ENCODE measurements around the gene NAGS. TPM values are rescaled to one million over a fixed set of nuclear protein-coding genes. Genes with fewer than 3 reads are reported as not detected.
A peak's percentile ranks its signal among the peaks of the same experiment; 100 is the strongest.

Gene NAGS
- total and polyA plus RNA-seq, 4 experiments from 2014 or later: 0.45 to 3.2 (median 2.2) TPM

- Histone ChIP-seq H3K4me3 (ENCODE audit: low read length in 2 of 2) (no peak overlapping the region), H3K9me3 (ENCODE audit: control insufficient read depth in 1 of 2, low read length in 2 of 2) (no peaks in the 10 kb centered on the region), H3K36me3 (ENCODE audit: insufficient read depth, low read length) (no peaks in the 10 kb centered on the region), H3K27me3 (ENCODE audit: insufficient read depth, low read length) (no peaks in the 10 kb centered on the region), H3K27ac (ENCODE audit: low read depth, low read length) (no peak overlapping the region), H3K4me1 (ENCODE audit: insufficient read depth, low read length) (peaks cover 19% of the 10 kb centered on the region)
- DNase-seq: no peak
- H3K27me3 Mint-ChIP-seq: peaks cover 0 to 1% of the 10 kb centered on the region in 2 donors
- peaks cover 0 to 15% (median 10%) of the 10 kb centered on the region in 4 donors for H3K4me1 Mint-ChIP-seq
- no peak overlapping the region for H3K27ac Mint-ChIP-seq
- no peaks in the 10 kb centered on the region for H3K9me3 Mint-ChIP-seq
- no peak overlapping the region for H3K4me3 Mint-ChIP-seq
- intact Hi-C loops (cut with micrococcal nuclease): no loop called here
- ChIA-PET POLR2A (ENCODE audit: partially characterized antibody) (no interaction called here), CTCF (ENCODE audit: partially characterized antibody) (interaction anchor here (1.1 kb wide), 2 partner anchors 8 to 21 kb away, joined by 3 read pairs; no protein-coding TSS in a partner anchor)
- H3K36me3 Mint-ChIP-seq: peaks cover 0 to 2% of the 10 kb centered on the region in 2 donors
Observed at GRCh38 chr17:44002141-44002848, 2.1 kb upstream of the NAGS start.

- POLR2A ChIA-PET (ENCODE audit: partially characterized antibody): interaction anchor here (1.5 to 1.7 kb wide), 2 partner anchors 8 to 27 kb away, joined by 3 to 4 read pairs; no protein-coding TSS in a partner anchor
- H3K4me3 ChIP-seq (ENCODE audit: low read length in 2 of 2): peak overlapping the region in 1 of 2 donors; percentile 41
- H3K27ac ChIP-seq (ENCODE audit: low read depth, low read length): no peak overlapping the region
- Mint-ChIP-seq H3K27me3 (peaks cover 0 to 1% of the 10 kb centered on the region in 2 donors), H3K4me1 (peaks cover 8 to 34% (median 21%) of the 10 kb centered on the region in 4 donors), H3K4me3 (peak overlapping the region; percentile 52 to 88 (median 66)), H3K27ac (peak overlapping the region in 2 of 7 donors; percentile 18 to 19), H3K36me3 (peaks cover 5 to 7% of the 10 kb centered on the region in 2 donors), H3K9me3 (no peaks in the 10 kb centered on the region)
- peak in 3 of 5 donors; percentile 32 to 44 (median 37) for DNase-seq
- H3K4me1 ChIP-seq (ENCODE audit: insufficient read depth, low read length): peaks cover 39% of the 10 kb centered on the region
- H3K27me3 ChIP-seq (ENCODE audit: insufficient read depth, low read length): no peaks in the 10 kb centered on the region
- CTCF ChIA-PET (ENCODE audit: partially characterized antibody): interaction anchor here (1.4 kb wide), 1 partner anchor 9 kb away, joined by 4 read pairs; no protein-coding TSS in a partner anchor
- no peaks in the 10 kb centered on the region for H3K36me3 ChIP-seq (ENCODE audit: insufficient read depth, low read length)
- intact Hi-C loops (cut with micrococcal nuclease): loop anchor here (5.0 kb wide), 1 partner anchor 212 kb away; the partner anchor contains the start of gene UBTF
- H3K9me3 ChIP-seq (ENCODE audit: control insufficient read depth in 1 of 2, low read length in 2 of 2): no peaks in the 10 kb centered on the region
Observed at GRCh38 chr17:44004761-44005526, 522 bp downstream of the NAGS start.

GRCh38 chr17:44005527-44006271, 1.3 kb downstream of the NAGS start:
- ChIA-PET POLR2A (ENCODE audit: partially characterized antibody) (interaction anchor here (0.6 to 1.7 kb wide), 5 partner anchors 9 to 118 kb away, joined by 3 to 6 read pairs (median 3); partner anchors contain the start of genes HDAC5 and TMEM101), CTCF (ENCODE audit: partially characterized antibody) (interaction anchor here (1.4 kb wide), 1 partner anchor 10 kb away, joined by 4 read pairs; no protein-coding TSS in a partner anchor)
- Histone ChIP-seq H3K9me3 (ENCODE audit: control insufficient read depth in 1 of 2, low read length in 2 of 2) (no peaks in the 10 kb centered on the region), H3K4me3 (ENCODE audit: low read length in 2 of 2) (peak overlapping the region in 1 of 2 donors; percentile 87), H3K27ac (ENCODE audit: low read depth, low read length) (peak overlapping the region; percentile 8), H3K27me3 (ENCODE audit: insufficient read depth, low read length) (no peaks in the 10 kb centered on the region), H3K4me1 (ENCODE audit: insufficient read depth, low read length) (peaks cover 39% of the 10 kb centered on the region), H3K36me3 (ENCODE audit: insufficient read depth, low read length) (no peaks in the 10 kb centered on the region)
- Mint-ChIP-seq H3K36me3 (peaks cover 8 to 10% of the 10 kb centered on the region in 2 donors), H3K4me1 (peaks cover 8 to 34% (median 21%) of the 10 kb centered on the region in 4 donors), H3K27ac (peak overlapping the region; percentile 48 to 92 (median 87)), H3K27me3 (peaks cover 0 to 1% of the 10 kb centered on the region in 2 donors), H3K9me3 (no peaks in the 10 kb centered on the region), H3K4me3 (peak overlapping the region; percentile 82 to 92 (median 90))
- intact Hi-C loops (cut with micrococcal nuclease): loop anchor here (1.0 to 5.0 kb wide), 3 partner anchors 9 to 212 kb away; partner anchors contain the start of genes HDAC5, TMEM101 and UBTF
- peak; percentile 28 to 58 (median 36) for DNase-seq

- POLR2A ChIA-PET (ENCODE audit: partially characterized antibody): interaction anchor here (0.6 to 1.7 kb wide), 5 partner anchors 8 to 117 kb away, joined by 3 to 6 read pairs (median 3); partner anchors contain the start of genes HDAC5 and TMEM101
Observed at GRCh38 chr17:44006272-44006597, 1.8 kb downstream of the NAGS start.

GRCh38 chr17:44006598-44007345, 2.4 kb downstream of the NAGS start:
- POLR2A ChIA-PET (ENCODE audit: partially characterized antibody): interaction anchor here (0.6 to 1.7 kb wide), 8 partner anchors 8 to 523 kb away, joined by 3 to 6 read pairs (median 3); partner anchors contain the start of genes DHX8, HDAC5, LSM12 and TMEM101
- H3K4me3 Mint-ChIP-seq: peak overlapping the region; percentile 82 to 92 (median 90)
- Histone ChIP-seq H3K27me3 (ENCODE audit: insufficient read depth, low read length) (no peaks in the 10 kb centered on the region), H3K27ac (ENCODE audit: low read depth, low read length) (peak overlapping the region; percentile 41), H3K9me3 (ENCODE audit: control insufficient read depth in 1 of 2, low read length in 2 of 2) (no peaks in the 10 kb centered on the region), H3K4me3 (ENCODE audit: low read length in 2 of 2) (peak overlapping the region; percentile 78 to 87), H3K4me1 (ENCODE audit: insufficient read depth, low read length) (peaks cover 39% of the 10 kb centered on the region), H3K36me3 (ENCODE audit: insufficient read depth, low read length) (no peaks in the 10 kb centered on the region)
- H3K27ac Mint-ChIP-seq: peak overlapping the region; percentile 75 to 92 (median 88)
- CTCF ChIA-PET (ENCODE audit: partially characterized antibody): interaction anchor here (1.0 to 2.8 kb wide), 3 partner anchors 37 to 63 kb away, joined by 3 to 8 read pairs (median 3); partner anchors contain the start of gene LSM12
- H3K27me3 Mint-ChIP-seq: peaks cover 0 to 1% of the 10 kb centered on the region in 2 donors
- H3K36me3 Mint-ChIP-seq: peaks cover 15 to 16% of the 10 kb centered on the region in 2 donors
- peaks cover 8 to 34% (median 22%) of the 10 kb centered on the region in 4 donors for H3K4me1 Mint-ChIP-seq
- no peaks in the 10 kb centered on the region for H3K9me3 Mint-ChIP-seq
- intact Hi-C loops (cut with micrococcal nuclease): loop anchor here (1.0 to 5.0 kb wide), 4 partner anchors 8 to 211 kb away; partner anchors contain the start of genes HDAC5, LSM12, TMEM101 and UBTF
- peak; percentile 88 to 98 (median 90) for DNase-seq

More at GRCh38 chr17:44006272-44006597, 1.8 kb downstream of the NAGS start:
- peak in 4 of 5 donors; percentile 22 to 46 (median 35) for DNase-seq
- intact Hi-C loops (cut with micrococcal nuclease): loop anchor here (1.0 to 5.0 kb wide), 3 partner anchors 8 to 211 kb away; partner anchors contain the start of genes HDAC5, TMEM101 and UBTF
- Mint-ChIP-seq H3K36me3 (peaks cover 11 to 12% of the 10 kb centered on the region in 2 donors), H3K9me3 (no peaks in the 10 kb centered on the region), H3K4me3 (peak overlapping the region; percentile 82 to 92 (median 90)), H3K27ac (peak overlapping the region; percentile 48 to 92 (median 87)), H3K4me1 (peaks cover 8 to 34% (median 21%) of the 10 kb centered on the region in 4 donors), H3K27me3 (peaks cover 0 to 1% of the 10 kb centered on the region in 2 donors)
- H3K36me3 ChIP-seq (ENCODE audit: insufficient read depth, low read length): no peaks in the 10 kb centered on the region
- H3K4me3 ChIP-seq (ENCODE audit: low read length in 2 of 2): peak overlapping the region in 1 of 2 donors; percentile 87
- H3K4me1 ChIP-seq (ENCODE audit: insufficient read depth, low read length): peaks cover 39% of the 10 kb centered on the region
- CTCF ChIA-PET (ENCODE audit: partially characterized antibody): no interaction called here
- H3K27me3 ChIP-seq (ENCODE audit: insufficient read depth, low read length): no peaks in the 10 kb centered on the region
- no peaks in the 10 kb centered on the region for H3K9me3 ChIP-seq (ENCODE audit: control insufficient read depth in 1 of 2, low read length in 2 of 2)
- peak overlapping the region; percentile 8 for H3K27ac ChIP-seq (ENCODE audit: low read depth, low read length)
